IPS DF 6.9 (cell line): Measurements from ENCODE around the gene HS6ST2.
"Not testable (repeated sequence)": the region's sequence is repeated elsewhere in the genome, so short reads cannot be mapped to it uniquely, and the experiment has no call there.

Experiments
- DNase-seq: peaks from one replicate; pipeline ENCODE4 v3.0.0-alpha.2; 2013; ENCODE audit warnings: low read depth, low spot score
- H3K27ac ChIP-seq: one replicate; pipeline ENCODE4 v1.5.1; 2013; ENCODE audit warnings: low read length, control low read depth
- H3K27me3 ChIP-seq: 2 replicates; pipeline ENCODE4 v1.6.1; 2013; ENCODE audit warnings: mild to moderate bottlenecking, low read length; ENCODE audit not compliant: control insufficient read depth, insufficient read depth
- H3K36me3 ChIP-seq: 2 replicates; pipeline ENCODE4 v1.6.1; 2013; ENCODE audit warnings: low read length; ENCODE audit not compliant: control insufficient read depth, insufficient read depth
- H3K4me1 ChIP-seq: 2 replicates; pipeline ENCODE4 v1.6.1; 2013; ENCODE audit warnings: low read length; ENCODE audit not compliant: control insufficient read depth, insufficient read depth
- H3K4me3 ChIP-seq: 2 replicates; pipeline ENCODE4 v1.5.1; 2013; ENCODE audit warnings: mild to moderate bottlenecking, low read length
- H3K9me3 ChIP-seq: 2 replicates; pipeline ENCODE4 v1.6.1; 2013; ENCODE audit warnings: low read length, inconsistent platforms; ENCODE audit not compliant: control insufficient read depth, insufficient read depth
- WGBS: extraction: QIAGEN DNeasy Blood & Tissue Kit; methylation state at CpG from one replicate; pipeline ENCODE4 v1.1.7; 2013; ENCODE audit warnings: mixed read lengths, missing lambda C conversion rate; ENCODE audit not compliant: insufficient read length, insufficient coverage; 5-methylcytosine and 5-hydroxymethylcytosine counted together

Gene HS6ST2

DNA sequence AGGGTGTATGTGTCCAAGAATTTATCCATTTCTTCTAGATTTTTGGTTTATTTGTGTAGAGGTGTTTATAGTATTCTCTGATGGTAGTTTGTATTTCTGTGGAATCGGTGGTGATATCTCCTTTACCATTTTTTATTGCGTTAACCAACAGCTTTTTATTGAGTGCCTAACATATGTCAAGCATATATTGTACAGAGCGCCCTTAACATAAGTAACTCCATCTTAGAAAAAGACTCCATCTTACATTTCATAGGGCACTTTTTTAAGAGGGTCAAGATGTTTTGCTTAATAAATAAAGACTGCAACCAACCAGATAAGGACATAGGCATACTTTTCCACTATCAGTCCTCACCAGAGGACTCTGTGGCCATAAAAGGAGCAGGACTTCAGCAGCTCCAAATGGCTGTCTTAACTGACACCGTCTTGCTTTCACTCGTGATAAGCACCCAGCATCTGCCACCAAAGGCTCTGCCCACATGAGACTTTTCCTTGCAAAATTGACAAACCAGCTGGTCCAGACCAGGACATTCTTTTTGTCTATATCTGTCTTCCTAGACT, 75.0 kb downstream of the HS6ST2 start:
- no CpG with 5 or more reads among the region's 5 CpGs for WGBS
- no peak for DNase-seq
- no peaks in the 10 kb centered on the region for H3K36me3 ChIP-seq
- no peaks in the 10 kb centered on the region for H3K27me3 ChIP-seq
- H3K27ac ChIP-seq: no peak overlapping the region
- H3K4me3 ChIP-seq: no peak overlapping the region
- 0 out of 2 replicates have a peak, but pooled peaks cover 1% of the 10 kb centered on the region for H3K4me1 ChIP-seq
- no peaks in the 10 kb centered on the region for H3K9me3 ChIP-seq

DNA sequence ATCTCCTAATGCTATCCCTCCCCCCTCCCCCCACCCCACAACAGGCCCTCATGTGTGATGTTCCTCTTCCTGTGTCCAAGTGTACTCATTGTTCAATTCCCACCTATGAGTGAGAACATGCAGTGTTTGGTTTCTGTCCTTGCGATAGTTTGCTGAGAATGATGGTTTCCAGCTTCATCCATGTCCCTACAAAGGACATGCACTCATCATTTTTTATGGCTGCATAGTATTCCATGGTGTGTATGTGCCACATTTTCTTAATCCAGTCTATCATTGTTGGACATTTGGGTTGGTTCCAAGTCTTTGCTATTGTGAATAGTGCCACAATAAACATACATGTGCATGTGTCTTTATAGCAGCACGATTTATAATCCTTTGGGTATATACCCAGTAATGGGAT, 77.7 kb downstream of the HS6ST2 start:
- H3K27me3 ChIP-seq, H3K9me3 ChIP-seq, H3K4me1 ChIP-seq, H3K4me3 ChIP-seq, DNase-seq, H3K36me3 ChIP-seq, H3K27ac ChIP-seq: not testable (repeated sequence)
- no CpG with 5 or more reads among the region's 2 CpGs for WGBS

DNA sequence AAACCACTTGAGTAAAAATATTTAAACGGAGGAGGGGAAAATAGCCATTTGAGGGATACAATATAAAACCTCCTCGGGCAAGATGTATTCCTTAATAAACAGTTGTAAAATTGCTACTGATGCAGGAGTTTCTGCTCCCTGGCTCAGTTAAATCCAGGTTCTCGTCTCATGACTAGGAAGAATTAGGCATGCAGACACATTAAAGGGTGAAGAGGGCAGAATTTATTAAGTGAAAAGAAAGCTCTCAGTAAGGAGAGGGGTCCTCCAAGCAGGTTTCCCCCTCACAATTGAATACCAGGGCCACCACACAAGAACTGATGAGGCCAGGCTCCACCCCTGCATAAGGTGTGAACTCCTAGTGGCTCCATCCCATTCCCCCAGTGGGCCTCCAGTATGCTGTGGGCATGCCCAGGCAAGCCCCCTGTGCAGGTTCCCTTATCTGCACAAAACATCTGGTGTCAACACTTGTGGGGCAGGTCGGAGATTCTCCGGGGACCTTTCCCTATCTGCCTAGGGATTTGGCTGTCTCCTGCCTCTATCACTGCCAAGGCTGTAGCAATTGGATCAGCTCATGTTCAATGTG, 80.4 kb downstream of the HS6ST2 start:
- no CpG with 5 or more reads among the region's 5 CpGs for WGBS
- Histone ChIP-seq H3K4me3 (no peak overlapping the region), H3K4me1 (peaks cover 2% of the 10 kb centered on the region; the same call in 1 of the 2 replicates), H3K27me3 (no peaks in the 10 kb centered on the region), H3K9me3 (no peaks in the 10 kb centered on the region), H3K36me3 (no peaks in the 10 kb centered on the region), H3K27ac (no peak overlapping the region)
- no peak for DNase-seq

DNA sequence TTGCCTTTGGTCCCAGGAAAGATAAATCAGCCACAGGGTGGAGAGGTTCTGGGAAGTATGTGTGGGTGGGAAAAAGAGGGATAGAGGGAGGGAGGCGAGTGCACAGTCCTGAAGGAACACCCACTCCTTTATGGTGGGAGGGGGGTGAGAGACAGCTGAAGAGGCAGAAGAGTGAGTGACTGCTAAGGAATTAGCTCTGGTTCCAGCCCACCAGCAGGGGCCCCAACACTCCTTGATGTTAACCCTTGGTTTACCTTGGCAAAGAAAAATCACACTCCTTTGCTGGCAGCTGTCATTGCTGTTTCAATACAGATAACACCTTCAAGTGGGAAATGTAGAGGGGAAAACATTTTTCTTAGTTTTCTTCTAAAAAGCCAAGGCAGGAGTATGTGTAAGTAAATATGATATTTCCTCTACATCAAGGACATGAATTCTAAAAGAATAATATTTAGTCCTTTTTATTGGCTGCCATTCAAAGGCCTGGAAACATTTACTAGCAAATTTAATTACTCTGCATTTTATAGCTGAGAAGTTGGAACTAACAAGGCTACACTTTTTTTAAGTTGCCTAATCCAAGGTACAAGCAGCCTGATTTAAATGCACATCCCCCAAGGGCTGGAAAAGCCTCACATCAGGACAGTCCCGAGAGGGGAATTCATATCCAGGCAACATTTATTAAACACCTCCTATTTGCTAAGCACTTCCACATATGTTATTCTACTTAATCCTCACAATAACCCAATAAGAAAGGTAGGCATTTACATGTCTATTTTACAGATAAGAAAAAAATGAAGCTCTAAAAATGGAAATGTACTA, 81.7 kb downstream of the HS6ST2 start:
- no CpG with 5 or more reads among the region's 2 CpGs for WGBS
- H3K9me3 ChIP-seq: no peaks in the 10 kb centered on the region
- no peak overlapping the region for H3K4me3 ChIP-seq
- peaks cover 2% of the 10 kb centered on the region; the same call in 1 of the 2 replicates for H3K4me1 ChIP-seq
- no peaks in the 10 kb centered on the region for H3K36me3 ChIP-seq
- no peak overlapping the region for H3K27ac ChIP-seq
- DNase-seq: no peak
- H3K27me3 ChIP-seq: no peaks in the 10 kb centered on the region

DNA sequence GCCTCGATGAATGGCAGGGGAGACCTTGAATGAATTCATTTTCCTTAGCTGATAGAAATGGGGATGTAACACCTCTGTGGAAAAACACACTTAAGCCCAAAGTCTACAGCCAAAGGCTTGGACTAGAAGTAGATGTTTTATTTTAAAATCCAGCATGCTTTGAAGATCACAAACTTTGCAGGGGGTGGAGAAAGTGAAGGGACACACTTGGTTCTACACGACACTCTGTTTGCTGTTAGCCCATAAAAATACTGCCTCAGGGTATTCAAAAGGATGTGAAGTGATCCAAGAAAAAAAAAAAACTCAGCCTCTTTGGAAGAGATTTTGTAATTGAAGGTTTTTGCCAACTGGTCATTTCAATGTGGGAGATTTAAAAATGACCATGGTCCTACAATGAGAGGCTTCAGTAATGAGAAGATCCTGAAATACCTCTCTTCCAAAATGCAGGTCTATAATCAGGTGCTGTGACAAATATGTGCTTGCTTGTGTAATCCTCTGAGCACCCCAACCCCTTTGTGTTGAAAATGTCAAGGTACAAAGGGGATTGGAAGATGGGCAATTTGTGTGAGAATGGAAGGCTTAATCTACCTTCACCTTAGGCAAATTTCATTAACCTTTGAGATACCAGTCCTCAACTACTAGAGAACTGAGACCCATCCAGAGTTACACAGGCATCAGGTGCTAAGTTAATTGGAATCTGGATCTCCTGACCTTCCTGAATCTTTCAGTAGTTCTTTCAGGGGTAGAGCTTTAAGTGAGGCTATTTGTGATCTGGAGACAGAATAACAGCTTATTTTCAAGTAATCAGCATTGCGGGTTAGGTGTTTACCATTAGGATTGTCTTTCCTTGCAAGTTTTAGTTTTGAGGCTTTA, 82.5 kb downstream of the HS6ST2 start:
- Histone ChIP-seq H3K27me3 (no peaks in the 10 kb centered on the region), H3K9me3 (no peaks in the 10 kb centered on the region), H3K27ac (no peak overlapping the region), H3K4me3 (no peak overlapping the region), H3K4me1 (peaks cover 2% of the 10 kb centered on the region; the same call in 1 of the 2 replicates), H3K36me3 (no peaks in the 10 kb centered on the region)
- no peak for DNase-seq
- no CpG with 5 or more reads among the region's 3 CpGs for WGBS

DNA sequence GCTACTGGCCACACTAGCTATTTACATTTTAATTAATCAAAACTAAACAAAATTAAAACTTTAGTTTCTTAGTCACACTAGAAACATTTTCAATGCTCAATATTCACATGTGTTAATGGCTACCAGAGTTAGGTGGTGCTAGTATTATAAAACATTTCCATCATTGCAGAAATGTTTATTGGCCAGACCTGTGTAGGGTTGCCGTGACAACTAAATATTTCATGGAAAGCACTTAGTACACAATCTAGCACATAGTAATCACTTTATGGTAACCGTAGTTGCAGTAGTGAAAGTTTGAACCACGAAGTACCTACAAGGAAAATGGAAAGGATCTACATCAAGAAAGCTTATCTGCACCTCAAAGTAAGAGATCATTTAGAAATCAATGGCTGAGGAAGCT, 95.9 kb downstream of the HS6ST2 start:
- H3K4me1 ChIP-seq: no peaks in the 10 kb centered on the region; the same call in 1 of the 2 replicates
- no peaks in the 10 kb centered on the region for H3K9me3 ChIP-seq
- no peaks in the 10 kb centered on the region for H3K27me3 ChIP-seq
- H3K27ac ChIP-seq: no peak overlapping the region
- no peaks in the 10 kb centered on the region for H3K36me3 ChIP-seq
- no CpG with 5 or more reads among the region's 3 CpGs for WGBS
- no peak overlapping the region for H3K4me3 ChIP-seq
- DNase-seq: no peak

DNA sequence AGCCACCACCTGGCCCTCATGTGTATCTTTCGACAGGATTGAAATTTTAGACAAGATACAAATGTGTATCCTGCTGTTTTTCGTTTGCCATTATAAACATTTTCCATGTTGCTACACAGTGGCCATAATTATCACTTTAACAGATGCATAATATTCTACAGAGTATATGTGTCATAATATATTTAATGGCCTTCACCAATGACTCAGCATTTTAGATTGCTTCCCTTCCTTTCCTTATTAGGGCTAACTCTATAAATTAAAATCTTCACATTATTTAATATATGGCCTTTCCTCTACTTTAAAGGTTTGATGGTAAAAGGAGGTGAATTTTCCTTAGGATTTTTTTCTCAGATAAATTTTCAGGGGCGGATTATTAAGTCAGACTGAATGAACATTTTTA, 97.4 kb downstream of the HS6ST2 start:
- no peak overlapping the region for H3K27ac ChIP-seq
- no peaks in the 10 kb centered on the region for H3K27me3 ChIP-seq
- no peaks in the 10 kb centered on the region for H3K36me3 ChIP-seq
- no peak for DNase-seq
- no CpG with 5 or more reads among the region's 3 CpGs for WGBS
- H3K9me3 ChIP-seq: no peaks in the 10 kb centered on the region
- H3K4me1 ChIP-seq: no peaks in the 10 kb centered on the region; the same call in 1 of the 2 replicates
- no peak overlapping the region for H3K4me3 ChIP-seq

DNA sequence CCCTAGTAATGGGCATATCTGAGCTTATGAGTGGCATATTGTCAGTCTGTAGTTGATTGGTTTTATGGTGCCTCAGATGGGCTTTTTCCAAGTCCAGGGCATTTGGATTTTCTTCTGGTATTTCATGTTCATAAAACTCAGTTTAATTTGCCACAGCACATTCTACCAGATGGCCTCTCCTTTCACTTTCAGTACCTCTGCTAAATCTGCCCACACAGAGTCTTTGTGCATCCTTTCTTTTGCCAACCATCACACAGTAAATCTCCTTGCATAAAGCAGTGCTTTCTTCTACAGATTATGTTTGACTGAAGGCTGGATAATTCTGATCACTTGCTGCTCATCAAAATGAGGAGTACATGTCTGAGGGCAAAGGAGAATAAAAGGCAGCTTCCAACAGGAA, 98.2 kb downstream of the HS6ST2 start:
- no peaks in the 10 kb centered on the region for H3K27me3 ChIP-seq
- no peaks in the 10 kb centered on the region for H3K36me3 ChIP-seq
- no peak overlapping the region for H3K4me3 ChIP-seq
- no peaks in the 10 kb centered on the region for H3K9me3 ChIP-seq
- DNase-seq: no peak
- H3K4me1 ChIP-seq: no peaks in the 10 kb centered on the region; the same call in 1 of the 2 replicates
- no peak overlapping the region for H3K27ac ChIP-seq

DNA sequence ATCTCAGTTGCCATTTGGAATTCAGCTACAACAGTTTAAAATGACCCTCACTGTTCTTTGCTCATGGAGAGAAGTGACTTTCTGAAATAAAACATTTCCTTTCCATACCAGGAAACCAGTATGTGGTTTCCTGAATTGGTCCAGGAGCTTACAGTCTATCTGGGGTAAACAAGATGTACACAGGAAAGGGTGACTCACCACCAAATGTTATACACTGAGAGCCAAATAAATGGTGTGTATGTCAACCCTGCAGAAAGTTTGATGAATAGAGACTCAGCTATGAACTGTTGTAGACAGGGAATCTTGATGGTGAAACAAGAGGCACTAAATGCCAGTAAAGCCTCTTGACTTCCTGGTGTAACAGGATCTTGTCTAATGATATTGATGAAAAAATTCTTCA, 100.4 kb downstream of the HS6ST2 start:
- Histone ChIP-seq H3K36me3 (no peaks in the 10 kb centered on the region), H3K4me3 (no peak overlapping the region), H3K27me3 (no peaks in the 10 kb centered on the region), H3K27ac (no peak overlapping the region), H3K4me1 (no peaks in the 10 kb centered on the region; the same call in 1 of the 2 replicates), H3K9me3 (no peaks in the 10 kb centered on the region)
- no peak for DNase-seq

DNA sequence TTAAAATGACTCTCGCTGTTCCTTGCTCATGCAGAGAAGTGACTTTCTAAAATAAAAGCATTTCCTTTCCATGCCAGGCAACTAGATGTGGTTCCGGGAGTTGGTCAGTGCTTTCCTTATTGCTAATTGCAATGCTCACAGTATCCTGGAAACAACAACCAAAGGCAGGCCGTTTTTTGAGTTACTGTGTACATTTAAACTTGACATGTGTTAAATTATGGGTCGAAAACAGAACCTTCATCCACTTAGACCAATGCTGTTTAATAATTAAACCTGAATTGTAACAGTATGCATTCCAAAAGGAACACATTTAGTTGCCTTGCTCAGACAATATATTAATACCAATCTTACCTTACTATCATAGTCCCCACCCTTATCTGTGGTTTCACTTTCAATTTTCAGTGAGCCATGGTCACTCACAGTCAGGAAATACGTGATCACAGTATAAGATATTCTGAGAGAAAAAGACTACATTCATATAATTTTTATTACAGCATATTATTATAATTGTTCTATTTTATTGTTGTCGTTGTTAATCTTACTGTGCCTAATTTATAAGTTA, 102.6 kb downstream of the HS6ST2 start:
- DNase-seq: no peak
- no peaks in the 10 kb centered on the region; the same call in 1 of the 2 replicates for H3K4me1 ChIP-seq
- WGBS: no CpG with 5 or more reads among the region's 6 CpGs
- no peak overlapping the region for H3K4me3 ChIP-seq
- H3K27ac ChIP-seq: no peak overlapping the region
- H3K36me3 ChIP-seq: no peaks in the 10 kb centered on the region
- no peaks in the 10 kb centered on the region for H3K9me3 ChIP-seq
- H3K27me3 ChIP-seq: no peaks in the 10 kb centered on the region
